Mammary epithelial cell (primary cell): ENCODE measurements around the gene GTF2H4.

Experiments
- EZH2 ChIP-seq: IDR thresholded peaks from 2 replicates; pipeline ENCODE4 v1.6.1; 2012; ENCODE audit warnings: low read length, inconsistent platforms, borderline replicate concordance
- TF ChIP-seq, protein P1 (sequence below), 2 donors: IDR thresholded peaks in 1 of 2; conservative IDR thresholded peaks in 1 of 2; 2 replicates each; pipeline ENCODE4 v1.5.1; 2011 to 2012; ENCODE audit warnings: inconsistent platforms in 2 of 2, low read length in 2 of 2, mild to moderate bottlenecking in 2 of 2, control low read depth in 1 of 2, low read depth in 1 of 2; ENCODE audit not compliant: insufficient read depth in 1 of 2; ENCODE audit errors: extremely low read depth in 1 of 2

- TF ChIP-seq, protein P1, sequence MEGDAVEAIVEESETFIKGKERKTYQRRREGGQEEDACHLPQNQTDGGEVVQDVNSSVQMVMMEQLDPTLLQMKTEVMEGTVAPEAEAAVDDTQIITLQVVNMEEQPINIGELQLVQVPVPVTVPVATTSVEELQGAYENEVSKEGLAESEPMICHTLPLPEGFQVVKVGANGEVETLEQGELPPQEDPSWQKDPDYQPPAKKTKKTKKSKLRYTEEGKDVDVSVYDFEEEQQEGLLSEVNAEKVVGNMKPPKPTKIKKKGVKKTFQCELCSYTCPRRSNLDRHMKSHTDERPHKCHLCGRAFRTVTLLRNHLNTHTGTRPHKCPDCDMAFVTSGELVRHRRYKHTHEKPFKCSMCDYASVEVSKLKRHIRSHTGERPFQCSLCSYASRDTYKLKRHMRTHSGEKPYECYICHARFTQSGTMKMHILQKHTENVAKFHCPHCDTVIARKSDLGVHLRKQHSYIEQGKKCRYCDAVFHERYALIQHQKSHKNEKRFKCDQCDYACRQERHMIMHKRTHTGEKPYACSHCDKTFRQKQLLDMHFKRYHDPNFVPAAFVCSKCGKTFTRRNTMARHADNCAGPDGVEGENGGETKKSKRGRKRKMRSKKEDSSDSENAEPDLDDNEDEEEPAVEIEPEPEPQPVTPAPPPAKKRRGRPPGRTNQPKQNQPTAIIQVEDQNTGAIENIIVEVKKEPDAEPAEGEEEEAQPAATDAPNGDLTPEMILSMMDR (conservative IDR thresholded peaks at IDR 0.05 in 1 of 2, IDR thresholded peaks at IDR 0.05 in 1 of 2; ENCODE audit: extremely low read depth in 1 of 2, insufficient read depth in 1 of 2, low read depth in 1 of 2, low read length in 2 of 2), result no peak
- TF ChIP-seq EZH2, result no peak
Observed at GRCh38 chr6:30917487-30917886, 9.5 kb downstream of the GTF2H4 start.
